Breast epithelium (tissue), 3 donors: Measurements from ENCODE around the gene HOXB9.

Source experiments
- POLR2AphosphoS5 ChIP-seq, 3 donors: sonication (generic); formaldehyde crosslinking; IDR thresholded peaks; one replicate each; pipeline ENCODE4 v1.6.1; 2017; ENCODE audit warnings: antibody characterized with exemption in 3 of 3
- TF ChIP-seq, protein P1 (sequence below), 3 donors: fragments of 450-650 bp; IDR thresholded peaks; one replicate each; pipeline ENCODE4 v1.5.1; 2016 to 2017; ENCODE audit warnings: antibody characterized with exemption in 3 of 3, mild to moderate bottlenecking in 3 of 3, moderate library complexity in 3 of 3

- TF ChIP-seq, protein P1, sequence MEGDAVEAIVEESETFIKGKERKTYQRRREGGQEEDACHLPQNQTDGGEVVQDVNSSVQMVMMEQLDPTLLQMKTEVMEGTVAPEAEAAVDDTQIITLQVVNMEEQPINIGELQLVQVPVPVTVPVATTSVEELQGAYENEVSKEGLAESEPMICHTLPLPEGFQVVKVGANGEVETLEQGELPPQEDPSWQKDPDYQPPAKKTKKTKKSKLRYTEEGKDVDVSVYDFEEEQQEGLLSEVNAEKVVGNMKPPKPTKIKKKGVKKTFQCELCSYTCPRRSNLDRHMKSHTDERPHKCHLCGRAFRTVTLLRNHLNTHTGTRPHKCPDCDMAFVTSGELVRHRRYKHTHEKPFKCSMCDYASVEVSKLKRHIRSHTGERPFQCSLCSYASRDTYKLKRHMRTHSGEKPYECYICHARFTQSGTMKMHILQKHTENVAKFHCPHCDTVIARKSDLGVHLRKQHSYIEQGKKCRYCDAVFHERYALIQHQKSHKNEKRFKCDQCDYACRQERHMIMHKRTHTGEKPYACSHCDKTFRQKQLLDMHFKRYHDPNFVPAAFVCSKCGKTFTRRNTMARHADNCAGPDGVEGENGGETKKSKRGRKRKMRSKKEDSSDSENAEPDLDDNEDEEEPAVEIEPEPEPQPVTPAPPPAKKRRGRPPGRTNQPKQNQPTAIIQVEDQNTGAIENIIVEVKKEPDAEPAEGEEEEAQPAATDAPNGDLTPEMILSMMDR (IDR thresholded peaks at IDR 0.05), result no peak
- no peak for TF ChIP-seq POLR2AphosphoS5 (IDR thresholded peaks at IDR 0.05)
These were observed 21.2 kb upstream of the HOXB9 start for GRCh38 chr17:48647103-48647962.
